Ecto neural progenitor cell (in vitro differentiated cells): ENCODE data around the gene HECA.
"Not testable (repeated sequence)": the region's sequence is repeated elsewhere in the genome, so short reads cannot be mapped to it uniquely, and the experiment has no call there.

Source experiments
- DNase-seq: peaks from one replicate; pipeline ENCODE4 v3.0.0-alpha.2; 2018; ENCODE audit warnings: low spot score

The HECA gene

DNA sequence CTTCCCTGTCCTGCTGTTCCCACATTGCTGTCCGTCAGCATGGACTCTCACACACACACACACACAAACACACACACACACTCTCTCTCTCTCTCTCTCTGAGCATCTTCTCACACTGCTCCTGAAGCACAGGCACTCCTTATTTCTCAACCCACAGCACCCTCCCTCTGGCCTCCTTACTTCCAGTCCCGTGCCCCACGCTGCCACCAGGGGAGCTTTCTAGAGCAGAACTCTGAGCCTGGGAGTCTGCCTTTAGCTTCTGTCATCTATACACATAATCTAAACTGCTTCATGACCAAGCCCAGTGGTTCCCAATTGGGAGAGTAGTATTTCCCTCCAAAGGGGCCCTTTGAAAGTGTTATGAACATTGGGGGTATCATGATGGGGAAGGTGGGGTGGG lies 29.1 kb downstream of the HECA start:
- no peak for DNase-seq

DNA sequence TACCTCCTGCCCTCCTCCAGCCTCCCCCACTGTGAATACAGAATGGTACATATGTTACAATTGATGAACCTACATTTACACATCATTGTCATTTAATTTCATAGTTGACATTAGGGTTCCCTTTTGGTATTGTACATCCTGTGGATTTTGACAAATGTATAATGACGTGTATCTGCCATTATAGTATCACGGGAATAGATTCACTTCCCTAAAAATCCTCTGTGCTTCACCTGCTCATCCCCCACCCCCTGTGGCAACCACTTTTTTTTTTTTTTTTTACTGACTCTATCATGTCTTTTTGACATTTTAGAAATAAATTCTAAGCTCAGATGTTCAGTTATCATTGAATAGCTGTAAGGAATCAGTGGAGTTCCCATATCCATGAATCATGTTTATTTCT lies 30.4 kb downstream of the HECA start:
- no peak for DNase-seq

DNA sequence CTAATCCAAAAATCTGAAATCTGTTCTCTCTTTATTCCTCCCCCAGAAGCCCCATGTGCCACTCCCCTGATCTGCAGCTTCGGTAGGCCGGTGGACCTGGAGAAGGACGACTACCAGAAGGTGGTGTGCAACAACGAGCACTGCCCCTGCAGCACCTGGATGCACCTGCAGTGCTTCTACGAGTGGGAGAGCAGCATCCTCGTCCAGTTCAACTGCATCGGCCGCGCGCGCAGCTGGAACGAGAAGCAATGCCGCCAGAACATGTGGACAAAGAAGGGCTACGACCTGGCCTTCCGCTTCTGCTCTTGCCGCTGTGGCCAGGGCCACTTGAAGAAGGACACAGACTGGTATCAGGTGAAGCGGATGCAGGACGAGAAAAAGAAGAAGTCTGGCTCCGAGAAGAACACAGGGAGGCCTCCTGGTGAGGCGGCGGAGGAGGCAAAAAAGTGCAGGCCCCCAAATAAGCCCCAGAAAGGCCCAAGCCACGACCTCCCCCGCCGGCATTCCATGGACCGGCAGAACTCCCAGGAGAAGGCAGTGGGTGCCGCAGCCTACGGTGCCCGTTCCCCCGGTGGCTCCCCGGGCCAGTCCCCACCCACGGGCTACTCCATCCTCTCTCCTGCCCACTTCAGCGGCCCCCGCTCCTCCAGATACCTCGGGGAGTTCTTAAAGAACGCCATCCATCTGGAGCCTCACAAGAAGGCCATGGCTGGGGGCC lies 31.5 kb downstream of the HECA start:
- DNase-seq = no peak

DNA sequence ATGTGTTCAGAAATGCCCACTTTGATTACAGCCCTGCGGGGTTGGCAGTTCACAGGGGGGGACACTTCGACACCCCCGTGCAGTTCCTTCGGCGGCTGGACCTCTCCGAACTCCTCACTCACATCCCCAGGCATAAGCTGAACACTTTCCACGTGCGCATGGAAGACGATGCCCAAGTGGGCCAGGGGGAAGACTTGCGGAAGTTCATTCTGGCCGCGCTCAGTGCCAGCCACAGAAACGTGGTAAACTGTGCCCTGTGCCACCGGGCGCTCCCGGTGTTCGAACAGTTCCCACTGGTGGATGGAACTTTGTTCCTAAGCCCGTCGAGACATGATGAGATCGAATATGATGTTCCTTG lies 32.1 kb downstream of the HECA start:
- no peak for DNase-seq

DNA sequence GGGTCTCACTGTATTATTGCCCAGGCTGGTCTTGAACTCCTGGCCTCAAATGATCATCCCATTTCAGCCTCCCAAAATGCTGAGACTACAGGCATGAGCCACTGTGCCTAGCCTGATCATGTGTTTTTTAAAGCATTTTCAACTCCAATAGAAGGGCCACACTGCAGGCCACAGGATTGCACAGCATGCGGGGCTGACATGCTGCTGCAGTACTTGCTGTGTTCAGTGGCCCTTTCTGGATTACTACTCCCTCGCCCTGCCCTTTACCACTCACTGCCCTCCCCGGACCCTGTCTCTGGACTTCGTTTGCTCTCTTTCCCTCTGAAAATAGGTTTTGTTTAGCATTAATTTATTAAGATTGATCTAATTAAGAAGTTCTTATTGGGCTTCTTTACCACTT lies 37.3 kb downstream of the HECA start:
- no peak for DNase-seq

DNA sequence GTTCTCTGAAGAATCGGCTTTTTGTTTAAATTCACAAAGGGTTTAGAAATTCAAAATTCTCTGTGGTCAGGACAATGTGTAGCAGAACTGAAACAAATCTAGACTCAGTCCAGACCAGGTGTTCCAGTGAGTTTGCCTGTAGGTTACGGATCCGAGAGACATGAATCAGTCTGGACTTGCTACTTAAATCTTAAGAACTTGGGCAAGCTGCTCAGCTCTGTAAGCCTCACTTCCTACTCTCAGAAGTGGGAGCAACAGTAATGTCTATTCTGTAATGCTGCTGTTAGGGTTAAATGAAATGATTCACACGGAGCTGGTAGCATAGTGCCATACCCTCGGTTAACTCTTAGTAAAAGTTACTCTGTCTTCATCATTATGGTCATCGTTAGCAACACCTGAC lies 37.7 kb downstream of the HECA start:
- DNase-seq = no peak

DNA sequence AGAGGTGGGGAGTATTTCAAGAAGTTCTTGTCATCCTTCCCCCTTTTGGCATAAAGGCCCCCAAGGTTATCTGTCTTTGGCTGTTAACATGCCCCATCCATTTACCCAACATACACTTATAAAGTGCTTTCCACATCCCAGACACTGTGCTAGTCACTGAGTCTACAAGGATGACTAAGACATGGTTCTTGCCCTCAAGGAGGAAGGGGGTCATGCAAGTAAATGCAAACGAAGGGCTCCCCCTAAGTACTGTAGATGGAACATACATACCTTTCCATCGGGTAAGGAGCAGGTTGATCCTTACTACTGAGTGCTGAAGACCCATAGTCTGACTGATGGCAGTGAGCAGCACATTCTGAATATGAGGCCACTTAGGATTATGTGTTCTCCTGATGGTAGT lies 38.3 kb downstream of the HECA start:
- no peak for DNase-seq

DNA sequence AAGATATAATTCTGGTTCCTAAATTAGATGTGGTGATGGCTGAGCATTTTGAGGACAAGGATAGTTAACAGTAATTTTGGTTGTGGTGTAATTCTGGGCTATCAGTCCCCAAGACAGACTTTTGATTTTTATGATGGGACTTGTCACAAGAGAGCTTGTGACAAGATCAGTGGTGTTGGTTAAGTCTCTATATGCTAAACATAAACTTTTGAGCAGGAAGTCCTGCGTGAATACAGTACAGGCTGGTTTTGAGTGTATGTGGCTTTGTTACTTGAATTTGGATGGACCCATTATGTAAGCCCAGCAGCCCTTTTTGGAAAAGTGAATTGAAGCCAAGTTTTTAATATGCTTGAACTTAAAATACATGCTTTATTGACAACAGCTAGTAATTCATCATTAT lies 38.9 kb downstream of the HECA start:
- DNase-seq = no peak

DNA sequence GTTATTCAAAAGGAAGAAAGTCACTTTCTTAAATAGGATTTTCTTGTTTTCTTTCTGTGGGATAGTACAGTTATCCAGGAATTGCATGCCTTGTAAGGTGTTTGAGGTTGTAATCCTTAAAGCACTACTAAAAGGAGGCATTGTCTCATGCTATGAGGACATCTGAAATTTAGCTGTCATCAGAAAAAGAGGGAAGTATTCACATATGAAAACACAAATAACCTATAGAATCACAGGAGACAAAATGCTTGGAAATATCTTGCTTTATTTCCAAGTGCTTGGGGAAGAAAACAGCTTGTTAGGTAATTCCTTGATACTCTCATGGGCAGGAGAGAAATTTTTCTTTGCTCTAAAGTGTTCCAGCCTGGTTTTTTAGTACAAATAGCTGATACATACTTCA lies 40.1 kb downstream of the HECA start:
- DNase-seq = no peak

DNA sequence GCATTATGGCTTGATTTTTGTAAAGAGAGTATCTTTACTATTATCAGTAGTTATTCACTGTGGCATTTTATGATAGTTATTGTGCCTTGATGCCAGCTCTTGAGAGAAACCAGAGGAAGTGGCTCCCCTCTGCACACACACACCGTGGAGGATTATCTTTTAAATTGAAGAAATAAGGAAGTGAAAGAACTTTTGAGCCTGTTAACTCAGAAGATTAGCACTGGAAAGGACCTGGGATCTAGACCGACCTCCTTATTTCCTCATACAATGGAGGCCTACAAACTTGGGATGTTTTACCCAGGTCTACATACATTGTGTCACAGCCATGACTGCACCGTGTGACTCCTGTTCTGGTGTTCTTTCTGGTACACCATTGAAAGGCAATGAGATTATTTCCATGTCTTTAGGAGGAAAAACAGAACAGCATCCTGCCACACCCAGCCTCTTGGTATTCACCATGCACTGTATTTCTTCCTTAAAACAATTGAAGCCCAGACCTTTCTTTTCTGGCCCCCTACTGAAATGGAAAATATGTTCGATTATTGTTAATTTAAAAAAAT lies 40.6 kb downstream of the HECA start:
- DNase-seq = no peak

DNA sequence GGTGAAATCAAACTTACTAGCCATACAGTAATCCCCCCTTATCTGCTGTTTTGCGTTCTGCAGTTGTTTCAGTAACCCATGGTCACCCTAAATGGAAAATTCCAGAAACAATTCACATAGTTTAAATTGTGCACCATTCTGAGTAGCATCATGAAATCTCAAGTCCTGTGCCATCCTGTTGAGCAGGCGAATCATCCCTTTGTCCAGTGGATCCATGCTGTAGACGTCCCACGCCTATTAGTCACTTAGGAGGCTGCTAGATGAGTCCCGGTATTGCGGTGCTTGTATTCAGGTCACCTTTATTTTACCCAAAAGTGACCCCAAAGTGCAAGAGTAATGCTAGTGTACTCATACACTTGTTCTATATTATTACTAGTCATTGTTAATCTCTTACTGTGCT lies 46.4 kb downstream of the HECA start:
- no peak for DNase-seq

DNA sequence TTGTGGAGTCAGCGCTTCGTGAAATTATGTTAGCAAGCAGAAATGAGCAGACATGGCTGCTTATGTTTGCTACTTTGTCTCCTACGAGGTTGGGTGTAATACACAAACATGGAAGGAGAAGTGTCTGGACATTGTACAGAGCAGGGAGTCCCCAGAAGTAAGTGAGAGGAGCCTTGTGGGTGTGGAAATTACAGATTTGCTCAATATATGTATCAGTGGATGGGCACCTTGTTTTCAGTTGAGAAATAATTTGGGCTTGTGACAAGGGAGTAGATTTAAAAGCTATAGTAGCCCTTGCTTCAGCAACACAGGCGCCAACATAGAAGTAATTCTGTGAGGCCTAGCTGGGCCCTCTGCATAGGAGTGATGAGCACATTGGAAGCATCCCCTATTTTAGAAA lies 49.2 kb downstream of the HECA start:
- no peak for DNase-seq

DNA sequence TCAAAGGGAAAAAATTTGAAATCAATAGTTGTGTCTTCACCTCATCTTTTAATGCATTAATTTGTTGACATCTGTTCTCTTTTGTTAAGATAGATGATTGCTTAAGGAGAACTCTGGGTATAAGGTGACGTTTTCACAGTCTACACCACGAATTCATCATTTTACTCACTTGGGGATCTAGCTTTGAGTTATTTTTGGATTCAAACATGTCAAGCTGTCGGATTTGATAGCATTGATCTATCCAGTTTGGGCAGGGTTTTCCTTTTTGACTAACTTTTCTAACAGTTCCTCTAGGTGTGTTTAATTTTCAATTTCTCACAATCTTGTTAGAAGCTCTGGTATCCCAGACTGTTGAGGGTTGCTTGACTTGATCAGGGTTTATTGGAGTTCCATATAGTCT lies 49.6 kb downstream of the HECA start:
- DNase-seq = no peak

DNA sequence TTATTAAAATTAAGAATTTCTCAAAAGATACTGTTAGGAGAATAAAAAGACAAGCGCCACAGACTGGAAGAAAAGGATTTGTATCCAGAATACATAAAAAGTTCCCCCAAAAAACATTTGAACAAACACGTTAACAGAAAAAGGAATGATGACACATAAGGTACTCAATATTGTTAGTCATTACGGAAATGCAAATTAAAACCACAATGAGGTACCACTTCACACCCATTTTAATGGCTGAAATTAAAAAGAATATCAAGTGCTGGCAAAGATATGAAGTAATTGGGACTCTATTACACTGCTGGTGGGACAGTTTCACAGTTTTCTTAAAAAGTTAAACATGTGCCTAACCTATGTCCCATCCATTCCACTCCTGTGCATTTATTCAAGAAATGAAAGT lies 51.4 kb downstream of the HECA start:
- DNase-seq = no peak

DNA sequence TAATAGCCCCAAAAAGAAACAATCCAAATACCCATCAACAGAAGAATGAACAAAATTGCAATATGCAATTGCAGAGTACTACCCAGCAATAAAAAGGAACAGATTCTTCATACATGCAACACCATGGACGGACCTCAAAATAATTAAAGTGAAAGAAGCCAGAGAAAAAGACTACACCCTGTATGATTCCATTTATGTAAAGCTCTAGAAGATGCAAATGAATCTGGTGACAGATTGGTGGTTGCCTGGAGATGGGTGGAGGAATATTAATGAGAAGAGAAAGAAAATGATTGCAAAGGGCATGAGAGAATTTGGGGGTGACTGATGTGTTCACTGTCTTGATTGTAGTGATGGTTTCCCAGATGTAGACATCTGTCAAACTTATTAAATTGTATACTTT lies 51.8 kb downstream of the HECA start:
- no peak for DNase-seq

DNA sequence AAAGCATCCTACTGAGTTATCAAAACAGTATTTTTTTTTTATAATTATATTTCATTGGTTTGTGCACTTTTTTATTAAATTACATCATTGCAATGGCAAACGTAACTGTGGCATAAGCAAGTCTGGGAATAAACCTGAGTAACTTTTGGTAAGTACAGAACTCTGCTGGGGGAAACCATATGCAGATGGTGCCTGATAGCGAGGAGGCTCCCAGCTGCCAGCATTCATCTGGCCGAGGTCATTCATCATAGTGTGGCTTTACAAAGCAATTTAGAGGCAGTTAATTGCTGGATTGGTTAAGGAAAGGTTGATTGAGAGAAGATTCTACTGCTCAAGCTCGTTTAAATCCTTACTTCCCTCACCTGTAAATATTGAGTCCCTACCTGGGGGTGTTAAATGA lies 52.6 kb downstream of the HECA start:
- DNase-seq = no peak

DNA sequence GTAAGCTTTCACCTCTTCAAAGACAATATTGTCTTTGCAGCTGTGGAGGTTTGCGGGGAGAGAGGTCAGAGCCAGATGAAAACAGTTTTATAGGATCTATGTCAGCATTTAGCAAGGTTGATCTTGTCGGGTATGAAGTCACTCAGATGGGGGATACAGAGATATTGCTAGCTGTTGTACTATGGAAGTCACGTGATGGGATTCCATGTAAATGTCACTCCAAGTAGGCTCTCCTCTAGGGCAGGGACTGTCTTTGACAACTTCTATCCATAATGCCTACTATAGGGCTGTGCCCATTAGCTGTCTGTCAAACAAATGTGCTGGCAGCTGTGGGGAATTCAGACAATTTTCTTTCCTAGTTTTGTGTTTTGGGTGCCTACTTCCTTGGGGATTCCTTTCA lies 54.8 kb downstream of the HECA start:
- DNase-seq = no peak

DNA sequence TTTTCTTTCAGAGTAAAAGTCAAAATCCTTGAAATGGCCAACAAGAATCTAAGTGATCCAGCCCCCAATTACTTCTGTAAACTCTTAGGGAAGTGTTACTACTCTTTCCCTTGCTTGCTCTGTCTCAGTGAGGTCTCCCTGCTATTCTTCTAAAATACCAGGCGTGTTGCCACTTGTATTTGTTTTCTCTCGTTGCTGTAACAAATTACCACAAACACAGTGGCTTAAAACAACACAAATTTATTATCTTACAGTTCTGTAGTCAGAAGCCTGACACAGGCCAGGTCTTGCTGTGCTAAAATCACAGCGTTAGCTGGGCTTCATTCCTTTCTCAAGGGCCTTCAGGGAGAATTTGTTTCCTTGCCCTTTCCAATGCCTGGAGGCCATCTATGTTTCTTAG lies 59.9 kb downstream of the HECA start:
- DNase-seq = no peak

DNA sequence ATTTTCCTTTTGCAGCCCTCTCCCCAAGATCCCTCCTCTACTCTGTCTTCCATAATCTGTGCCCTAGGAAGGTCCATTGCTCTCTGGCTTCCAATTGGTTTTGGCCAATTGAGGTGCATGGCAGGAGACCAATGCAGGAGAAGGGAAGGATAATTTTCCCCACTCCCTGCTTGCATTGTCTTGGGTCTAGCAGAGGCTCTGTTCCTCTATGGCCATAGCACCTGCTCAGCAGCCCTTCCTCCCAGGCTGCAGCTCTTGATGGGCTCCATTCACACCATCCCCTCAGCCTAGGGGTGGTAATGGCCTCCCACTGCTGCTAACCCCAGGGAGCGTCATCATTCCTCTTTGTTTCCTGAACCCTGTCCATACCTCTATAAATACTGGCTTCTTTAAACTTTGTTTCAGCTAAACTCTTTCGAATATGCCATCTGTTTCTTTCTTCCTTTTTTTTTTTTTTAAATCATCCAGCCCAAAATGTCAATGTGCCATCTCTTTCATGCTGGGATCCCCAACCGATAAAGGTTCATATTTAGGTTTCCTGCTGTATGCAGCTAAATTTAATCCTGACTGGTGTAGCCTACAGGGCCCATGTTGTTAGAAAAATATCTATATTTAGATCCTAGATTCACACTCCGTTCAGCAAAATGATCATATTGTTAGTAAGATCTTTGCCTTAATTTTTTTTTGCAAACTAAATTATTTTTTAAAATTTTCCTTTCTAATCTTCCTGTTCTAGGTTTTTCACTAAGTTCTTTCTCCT lies 63.8 kb downstream of the HECA start:
- DNase-seq = no peak

DNA sequence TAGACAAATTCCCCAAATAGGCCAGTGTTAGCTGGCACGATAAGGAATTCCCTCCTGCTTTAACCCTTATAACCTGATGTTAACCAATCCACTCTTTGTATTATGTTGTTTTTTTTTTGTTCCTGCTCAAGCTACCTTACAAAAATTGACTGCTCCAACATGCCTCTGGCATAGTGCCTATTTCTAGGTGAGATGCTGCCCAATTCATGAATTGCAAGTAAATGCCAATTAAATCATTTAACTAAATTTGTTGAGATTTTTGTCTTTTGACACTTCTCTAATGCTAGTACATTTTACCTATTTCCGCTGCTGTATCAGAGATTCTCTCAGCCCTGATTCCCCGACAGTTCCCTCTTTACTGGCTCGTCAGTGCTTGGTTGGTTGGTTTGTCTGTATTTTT lies 66.5 kb downstream of the HECA start:
- no peak for DNase-seq

DNA sequence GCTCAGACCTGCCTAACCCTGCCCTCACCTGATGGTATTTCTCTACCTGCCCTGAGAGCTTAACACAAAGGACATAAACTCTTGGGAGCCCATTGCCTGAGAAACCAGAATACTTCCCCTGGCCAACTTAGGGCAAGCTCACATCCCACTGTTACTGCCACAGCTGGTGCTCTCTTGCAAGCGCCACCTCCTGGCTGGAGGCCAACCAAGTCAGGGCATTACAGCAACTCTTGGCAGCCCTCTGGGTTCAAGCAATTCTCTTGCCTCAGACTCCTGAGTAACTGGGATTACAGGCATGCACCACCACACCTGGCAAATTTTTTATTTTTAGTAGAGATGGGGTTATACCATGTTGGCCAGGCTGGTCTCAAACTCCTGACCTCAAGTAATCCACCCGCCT lies 70.1 kb downstream of the HECA start:
- no peak for DNase-seq

DNA sequence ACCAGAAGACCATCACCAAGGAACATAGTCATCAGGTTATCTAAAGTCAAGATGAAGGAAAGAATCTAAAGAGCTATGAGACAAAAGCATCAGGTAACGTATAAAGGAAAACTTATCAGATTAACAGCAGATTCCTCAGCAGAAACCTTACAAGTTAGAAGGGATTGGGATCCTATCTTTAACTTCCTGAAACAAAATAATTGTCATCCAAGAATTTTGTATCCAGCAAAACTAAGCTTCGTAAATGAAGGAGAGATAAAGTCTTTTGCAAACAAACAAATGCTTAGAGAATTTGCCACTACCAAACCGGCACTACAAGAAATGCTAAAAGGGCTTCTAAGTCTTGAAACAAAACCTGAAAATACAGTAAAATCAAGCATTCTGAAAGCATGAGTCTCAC lies 71.0 kb downstream of the HECA start:
- DNase-seq = no peak

DNA sequence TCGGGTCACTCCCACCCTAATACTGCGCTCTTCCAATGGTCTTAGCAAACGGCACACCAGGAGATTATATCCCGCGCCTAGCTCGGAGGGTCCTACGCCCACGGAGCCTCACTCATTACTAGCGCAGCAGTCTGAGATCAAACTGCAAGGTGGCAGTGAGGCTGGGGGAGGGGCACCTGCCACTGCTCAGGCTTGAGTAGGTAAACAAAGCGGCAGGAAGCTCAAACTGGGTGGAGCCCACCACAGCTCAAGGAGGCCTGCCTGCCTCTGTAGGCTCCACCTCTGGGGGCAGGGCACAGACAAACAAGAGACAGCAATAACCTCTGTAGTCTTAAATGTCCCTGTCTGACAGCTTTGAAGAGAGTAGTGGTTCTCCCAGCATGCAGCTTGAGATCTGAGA lies 75.9 kb downstream of the HECA start:
- not testable (repeated sequence) for DNase-seq

DNA sequence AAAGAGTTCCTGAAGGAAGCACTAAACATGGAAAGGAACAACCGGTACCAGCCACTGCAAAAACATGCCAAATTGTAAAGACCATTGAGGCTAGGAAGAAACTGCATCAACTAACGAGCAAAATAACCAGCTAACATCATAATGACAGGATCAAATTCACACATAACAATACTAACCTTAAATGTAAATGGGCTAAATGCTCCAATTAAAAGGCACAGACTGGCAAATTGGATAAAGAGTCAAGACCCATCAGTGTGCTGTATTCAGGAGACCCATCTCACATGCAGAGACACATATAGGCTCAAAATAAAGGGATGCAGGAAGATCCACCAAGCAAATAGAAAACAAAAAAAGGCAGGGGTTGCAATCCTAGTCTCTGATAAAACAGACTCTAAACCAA lies 77.6 kb downstream of the HECA start:
- DNase-seq = not testable (repeated sequence)
